ENCODE measurements around the gene ACTN4. TPM values are rescaled to one million over a fixed set of nuclear protein-coding genes. Genes with fewer than 3 reads are reported as not detected.
"Not testable (repeated sequence)": the region's sequence is repeated elsewhere in the genome, so short reads cannot be mapped to it uniquely, and the experiment has no call there.

The ACTN4 gene
- total and polyA plus RNA-seq, 12 donors = 148 to 773 (median 558) TPM

GRCh38 chr19:38766276-38767047 lies 119.0 kb downstream of the ACTN4 start:
- no peaks in the 10 kb centered on the region for H3K27me3 ChIP-seq
- intact Hi-C loops (cut with DNase I) = no loop called here
- H3K36me3 ChIP-seq (replicated peaks in 1 of 2) = no peaks in the 10 kb centered on the region
- WGBS, 4 donors = 85 to 88% (median 86%) methylated on average over 10 of the region's 10 CpGs
- DNase-seq = no peak
- no peak for TF ChIP-seq CTCF (IDR thresholded peaks at IDR 0.05)
- no peak for TF ChIP-seq POLR2A (IDR thresholded peaks at IDR 0.05)
- no peak overlapping the region for H3K4me3 ChIP-seq
- no peak overlapping the region for H3K27ac ChIP-seq
- no peaks in the 10 kb centered on the region for H3K9me3 ChIP-seq (replicated peaks in 1 of 3)
- H3K4me1 ChIP-seq (replicated peaks in 1 of 2) = no peaks in the 10 kb centered on the region

GRCh38 chr19:38769635-38770211 lies 122.3 kb downstream of the ACTN4 start:
- WGBS, 4 donors = 22 to 60% (median 33%) methylated on average over 2 to 42 of the region's 42 CpGs
- TF ChIP-seq CTCF (IDR thresholded peaks at IDR 0.05) (peak; percentile 63 to 92 (median 76)), POLR2A (IDR thresholded peaks at IDR 0.05) (no peak)
- DNase-seq = peak; percentile 68 to 88 (median 83)
- peak overlapping the region in 2 of 5 donors; percentile 67 to 74 for H3K27ac ChIP-seq
- intact Hi-C loops (cut with DNase I) = no loop called here
- no peaks in the 10 kb centered on the region for H3K36me3 ChIP-seq (replicated peaks in 1 of 2)
- H3K4me3 ChIP-seq = peak overlapping the region in 1 of 4 donors; percentile 45
- no peaks in the 10 kb centered on the region for H3K27me3 ChIP-seq
- H3K4me1 ChIP-seq (replicated peaks in 1 of 2) = no peaks in the 10 kb centered on the region
- H3K9me3 ChIP-seq (replicated peaks in 1 of 3) = no peaks in the 10 kb centered on the region

- WGBS, 4 donors = 22% methylated on average over 20 to 26 of the region's 58 CpGs; no CpG with 5 or more reads in 2 of the 4 donors
- H3K27me3 ChIP-seq; H3K36me3 ChIP-seq (replicated peaks in 1 of 2); intact Hi-C loops (cut with DNase I); H3K9me3 ChIP-seq (replicated peaks in 1 of 3); H3K4me1 ChIP-seq (replicated peaks in 1 of 2); DNase-seq: not testable (repeated sequence)
- H3K27ac ChIP-seq = peak overlapping the region in 2 of 5 donors; percentile 67 to 74
- H3K4me3 ChIP-seq = peak overlapping the region in 1 of 4 donors; percentile 45
Measured at GRCh38 chr19:38770228-38770948, 122.9 kb downstream of the ACTN4 start.

- DNase-seq; H3K4me3 ChIP-seq; H3K36me3 ChIP-seq (replicated peaks in 1 of 2); H3K27ac ChIP-seq; H3K9me3 ChIP-seq (replicated peaks in 1 of 3); H3K4me1 ChIP-seq (replicated peaks in 1 of 2); H3K27me3 ChIP-seq; intact Hi-C loops (cut with DNase I): not testable (repeated sequence)
- 13 to 57% methylated on average over 1 of the region's 22 CpGs; no CpG with 5 or more reads in 2 of the 4 donors for WGBS, 4 donors
Measured at GRCh38 chr19:38770949-38771275, 123.5 kb downstream of the ACTN4 start.

GRCh38 chr19:38771569-38771968 lies 124.1 kb downstream of the ACTN4 start:
- H3K4me1 ChIP-seq (replicated peaks in 1 of 2); intact Hi-C loops (cut with DNase I); H3K36me3 ChIP-seq (replicated peaks in 1 of 2); DNase-seq; H3K9me3 ChIP-seq (replicated peaks in 1 of 3); H3K27me3 ChIP-seq; H3K27ac ChIP-seq; H3K4me3 ChIP-seq: not testable (repeated sequence)
- 56 to 94% methylated on average over 3 to 5 of the region's 30 CpGs; no CpG with 5 or more reads in 2 of the 4 donors for WGBS, 4 donors
